HCT116 (cell line): Measurements from ENCODE around the gene FMNL1. TPM values are rescaled to one million over a fixed set of nuclear protein-coding genes. Genes with fewer than 3 reads are reported as not detected.

Source experiments
- ATAC-seq: fragments of 200-7000 bp; cut with Tn5 transposase; 2 replicates; pipeline ENCODE4 v1.9.1; 2020; ENCODE audit warnings: mild to moderate bottlenecking, moderate library complexity
- BruUV-seq: library from RNA; stranded (reverse); fragments of 400-500 nt; replicated peaks from 2 replicates; lab custom pipeline; 2021; lab: Mats Ljungman, UMichigan
- CTCF ChIA-PET: fragments of 300-600 bp; sonication (Branson Sonifier 250); formaldehyde crosslinking; loops from one replicate; lab custom pipeline; 2021; ENCODE audit warnings: antibody characterized with exemption; lab: Charles Lee
- POLR2A ChIA-PET: fragments of 300-600, 350-600 bp; sonication (Branson Sonifier 250); formaldehyde crosslinking; loops from one replicate; lab custom pipeline; 2021; ENCODE audit warnings: antibody characterized with exemption; lab: Charles Lee
- RAD21 ChIA-PET, 2 experiments: fragments of 300-600 bp; sonication (Branson Sonifier 250); formaldehyde crosslinking; loops; one replicate each; lab custom pipeline; 2023; ENCODE audit warnings: low total read pairs in 2 of 2; ENCODE audit not compliant: uncharacterized antibody in 2 of 2, unreplicated experiment in 2 of 2, low non-redundant PET in 1 of 2; lab: Charles Lee
- DNase-seq: peaks from one replicate; pipeline ENCODE4 v3.0.0-alpha.2; 2010; ENCODE audit warnings: low read depth, low spot score
- H2AFZ ChIP-seq: fragments of 200-600 bp; shearing (Covaris generic), sonication (generic); 2 replicates; pipeline ENCODE4 v1.6.1; 2017; ENCODE audit warnings: low read depth, mixed run types, mixed read lengths, antibody characterized with exemption, low read length; ENCODE audit not compliant: poor library complexity, severe bottlenecking
- H3K27ac ChIP-seq: 2 replicates; pipeline ENCODE4 v1.5.1; 2012; ENCODE audit warnings: low read depth, low read length
- H3K27me3 ChIP-seq: fragments of 200-600 bp; sonication (generic); 2 replicates; pipeline ENCODE4 v1.6.1; 2016; ENCODE audit warnings: mixed run types, low read length, mixed read lengths; ENCODE audit not compliant: insufficient read depth
- H3K36me3 ChIP-seq, 2 experiments: fragments of 200-500 bp in 1 of 2; fragments of 200-600 bp in 1 of 2; sonication (Bioruptor generic) in 1 of 2; sonication (generic) in 1 of 2; 2 replicates each; pipeline versions ENCODE4 v1.5.1 to v1.6.1; 2014 to 2016; ENCODE audit warnings: low read length in 2 of 2, inconsistent platforms in 1 of 2, mixed read lengths in 1 of 2, mixed run types in 1 of 2; ENCODE audit not compliant: insufficient read depth in 2 of 2, control insufficient read depth in 1 of 2
- H3K4me1 ChIP-seq, 2 experiments: fragments of 200-600 bp in 1 of 2; sonication (generic) in 1 of 2; 2 replicates each; pipeline versions ENCODE4 v1.5.1 to v1.6.1; 2012 to 2017; ENCODE audit warnings: low read length in 2 of 2, inconsistent platforms in 1 of 2, mild to moderate bottlenecking in 1 of 2, mixed read lengths in 1 of 2, mixed run types in 1 of 2, moderate library complexity in 1 of 2; ENCODE audit not compliant: insufficient read depth in 2 of 2, control insufficient read depth in 1 of 2
- H3K4me2 ChIP-seq: fragments of 200-600 bp; sonication (generic); 2 replicates; pipeline ENCODE4 v1.6.1; 2017; ENCODE audit warnings: mixed run types, low read length, mixed read lengths
- H3K4me3 ChIP-seq, 2 experiments: fragments of 200-600 bp in 1 of 2; sonication (generic) in 1 of 2; replicated peaks in 1 of 2; 2 replicates each; pipeline ENCODE4 v1.5.1; 2011 to 2016; ENCODE audit warnings: low read length in 2 of 2, control low read depth in 1 of 2, low read depth in 1 of 2, mild to moderate bottlenecking in 1 of 2, mixed read lengths in 1 of 2, mixed run types in 1 of 2
- H3K79me2 ChIP-seq: fragments of 200-600 bp; sonication (generic); 2 replicates; pipeline ENCODE4 v1.6.1; 2017; ENCODE audit warnings: mild to moderate bottlenecking, mixed run types, low read length, moderate library complexity, mixed read lengths; ENCODE audit not compliant: insufficient read depth
- H3K9ac ChIP-seq: fragments of 200-600 bp; sonication (generic); 2 replicates; pipeline ENCODE4 v1.6.1; 2016; ENCODE audit warnings: low read length, mixed read lengths
- H3K9me2 ChIP-seq: fragments of 200-600 bp; sonication (generic), shearing (Covaris generic); 2 replicates; pipeline ENCODE4 v1.6.1; 2017; ENCODE audit warnings: mixed run types, mild to moderate bottlenecking, moderate library complexity; ENCODE audit not compliant: insufficient read depth
- H3K9me3 ChIP-seq, 2 experiments: fragments of 200-500 bp in 1 of 2; fragments of 200-600 bp in 1 of 2; sonication (Bioruptor generic) in 1 of 2; sonication (generic) in 1 of 2; 2 replicates each; pipeline ENCODE4 v1.6.1; 2014 to 2017; ENCODE audit warnings: low read length in 2 of 2, mixed read lengths in 2 of 2, inconsistent platforms in 1 of 2, low read depth in 1 of 2, mild to moderate bottlenecking in 1 of 2, mixed run types in 1 of 2, moderate library complexity in 1 of 2; ENCODE audit not compliant: control insufficient read depth in 1 of 2, insufficient read depth in 1 of 2
- H4K20me1 ChIP-seq: fragments of 200-600 bp; sonication (generic), shearing (Covaris generic); 2 replicates; pipeline ENCODE4 v1.6.1; 2017; ENCODE audit warnings: mixed run types, mild to moderate bottlenecking, moderate library complexity; ENCODE audit not compliant: insufficient read depth
- CEBPB ChIP-seq: IDR thresholded peaks from 2 replicates; pipeline ENCODE4 v1.6.1; 2012; ENCODE audit warnings: low read depth
- EGR1 ChIP-seq: IDR thresholded peaks from 2 replicates; pipeline ENCODE4 v1.6.1; 2012; ENCODE audit warnings: low read depth
- EZH2 ChIP-seq: fragments of 200-600 bp; sonication (generic); IDR thresholded peaks from 2 replicates; pipeline ENCODE4 v1.6.1; 2017; ENCODE audit warnings: antibody characterized with exemption, mixed run types
- EZH2phosphoT487 ChIP-seq: fragments of 200-600 bp; IDR thresholded peaks from 2 replicates; pipeline ENCODE4 v1.6.1; 2018; ENCODE audit warnings: antibody characterized with exemption, borderline replicate concordance
- FOSL1 ChIP-seq: IDR thresholded peaks from 2 replicates; pipeline ENCODE4 v1.6.1; 2012; ENCODE audit warnings: low read depth
- RAD21 ChIP-seq: IDR thresholded peaks from 2 replicates; pipeline ENCODE4 v1.6.1; 2012; ENCODE audit warnings: low read depth, mild to moderate bottlenecking
- SIN3A ChIP-seq: IDR thresholded peaks from 2 replicates; pipeline ENCODE4 v1.6.1; 2012; ENCODE audit warnings: low read depth
- SP1 ChIP-seq: IDR thresholded peaks from 2 replicates; pipeline ENCODE4 v1.6.1; 2012; ENCODE audit warnings: low read depth
- SRF ChIP-seq: IDR thresholded peaks from 2 replicates; pipeline ENCODE4 v1.6.1; 2012; ENCODE audit warnings: low read depth
- TCF7L2 ChIP-seq: IDR thresholded peaks from 2 replicates; pipeline ENCODE4 v1.7.0; 2011; ENCODE audit warnings: borderline replicate concordance, inconsistent platforms; ENCODE audit not compliant: insufficient read depth, insufficient read length; ENCODE audit errors: extremely low read depth
- intact Hi-C: fragments of 100-400 bp; cut with micrococcal nuclease; formaldehyde crosslinking; loops from 2 replicates; pipeline ENCODE4 v1.10.0; 2022
- total RNA-seq: library from RNA; stranded (reverse); gene quantifications from one replicate; pipeline ENCODE4 v1.2.1, GENCODE V29; 2021; ENCODE audit not compliant: unreplicated experiment
- TF ChIP-seq, protein P1 (sequence below): IDR thresholded peaks from 2 replicates; pipeline ENCODE4 v1.6.1; 2012
- TF ChIP-seq, protein P2 (sequence below): IDR thresholded peaks from 2 replicates; pipeline ENCODE4 v1.6.1; 2012

FMNL1 gene
- total RNA-seq, 1 experiment from 2014 or later: 8.2 TPM

DNA sequence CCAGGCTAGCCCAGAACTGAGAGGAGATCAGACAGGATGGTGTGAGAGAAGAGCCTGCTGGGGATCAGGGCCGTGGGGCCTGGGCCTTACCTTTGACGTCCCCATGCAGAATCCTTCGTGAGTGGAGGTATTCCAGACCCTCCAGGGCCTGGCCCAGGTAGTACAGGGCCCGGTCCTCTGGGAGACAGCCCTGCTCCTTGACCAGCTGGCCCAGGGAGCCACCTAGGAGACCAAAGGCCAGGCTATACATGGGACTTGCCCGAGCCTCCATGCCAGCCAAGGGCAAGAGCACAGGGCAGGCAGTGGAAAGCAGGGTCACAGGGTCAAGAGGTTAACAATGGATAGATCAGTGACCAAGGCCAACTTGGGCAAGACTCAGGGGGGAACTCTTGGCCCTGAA is 52.3 kb downstream of the FMNL1 start:
- TF ChIP-seq, protein P1, sequence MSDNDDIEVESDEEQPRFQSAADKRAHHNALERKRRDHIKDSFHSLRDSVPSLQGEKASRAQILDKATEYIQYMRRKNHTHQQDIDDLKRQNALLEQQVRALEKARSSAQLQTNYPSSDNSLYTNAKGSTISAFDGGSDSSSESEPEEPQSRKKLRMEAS: no peak
- TF ChIP-seq EZH2phosphoT487 (no peak), RAD21 (no peak), TCF7L2 (no peak), SIN3A (no peak), EZH2 (no peak), CEBPB (no peak), EGR1 (no peak)
- Histone ChIP-seq H3K9me2 (no peaks in the 10 kb centered on the region), H2AFZ (no peak overlapping the region), H3K36me3 (peaks cover 38 to 40% of the 10 kb centered on the region in 2 experiments), H3K9me3 (no peaks in the 10 kb centered on the region), H3K4me1 (peaks cover 10 to 19% of the 10 kb centered on the region in 2 experiments), H3K79me2 (peaks cover 6% of the 10 kb centered on the region; the same call in 1 of the 2 replicates), H3K9ac (no peak overlapping the region), H3K4me3 (no peak overlapping the region), H3K4me2 (no peak overlapping the region), H3K27me3 (no peaks in the 10 kb centered on the region), H4K20me1 (no peaks in the 10 kb centered on the region; the same call in 1 of the 2 replicates), H3K27ac (no peak overlapping the region)
- no TSS peak for BruUV-seq
- intact Hi-C loops: no loop called here
- ATAC-seq (no peak), DNase-seq (no peak)
- ChIA-PET RAD21 (no interaction called here), CTCF (interaction anchor here (5.5 kb wide), 1 partner anchor 111 kb away, joined by 115 read pairs; no protein-coding TSS in a partner anchor), POLR2A (no interaction called here)

DNA sequence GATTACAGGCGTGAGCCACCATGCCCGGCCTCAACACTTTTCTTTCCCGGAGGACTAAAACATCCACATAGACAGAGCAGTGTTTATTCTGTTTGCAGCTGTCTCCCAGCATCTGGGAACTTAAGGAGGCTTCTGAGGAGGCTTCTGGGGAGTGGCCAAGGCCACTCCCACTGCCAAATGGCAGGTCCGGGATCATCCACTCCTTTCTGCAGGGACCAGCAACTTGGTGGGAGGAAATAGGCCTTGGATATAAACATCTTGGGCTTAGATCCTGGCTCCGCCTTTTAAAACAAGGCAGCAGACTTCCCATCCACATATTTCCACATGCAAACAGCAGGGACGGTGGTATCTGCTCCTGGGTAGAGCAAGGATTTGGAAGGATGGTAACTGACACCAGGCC is 54.3 kb downstream of the FMNL1 start:
- RAD21 ChIA-PET: interaction anchor here in 1 of 2 experiments (1.9 kb wide), 1 partner anchor 109 kb away, joined by 16 read pairs; no protein-coding TSS in a partner anchor
- no peak overlapping the region for H3K4me3 ChIP-seq
- no peak overlapping the region for H3K4me2 ChIP-seq
- intact Hi-C loops: loop anchor here (2.0 kb wide), 1 partner anchor 41 kb away; the partner anchor contains the start of gene MAP3K14
- no peak for ATAC-seq
- POLR2A ChIA-PET: no interaction called here
- H3K27ac ChIP-seq: no peak overlapping the region
- no peaks in the 10 kb centered on the region; the same call in 1 of the 2 replicates for H4K20me1 ChIP-seq
- H2AFZ ChIP-seq: no peak overlapping the region
- no peak for DNase-seq
- peaks cover 23 to 25% of the 10 kb centered on the region in 2 experiments for H3K36me3 ChIP-seq
- H3K9me2 ChIP-seq: no peaks in the 10 kb centered on the region
- CTCF ChIA-PET: interaction anchor here (2.2 to 5.5 kb wide), 3 partner anchors 18 to 109 kb away, joined by 10 to 115 read pairs (median 17); no protein-coding TSS in a partner anchor
- no TSS peak for BruUV-seq
- no peak for TF ChIP-seq SRF
- TF ChIP-seq, protein P1: no peak
- no peak for TF ChIP-seq FOSL1
- TF ChIP-seq, protein P2, sequence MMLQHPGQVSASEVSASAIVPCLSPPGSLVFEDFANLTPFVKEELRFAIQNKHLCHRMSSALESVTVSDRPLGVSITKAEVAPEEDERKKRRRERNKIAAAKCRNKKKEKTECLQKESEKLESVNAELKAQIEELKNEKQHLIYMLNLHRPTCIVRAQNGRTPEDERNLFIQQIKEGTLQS: no peak
- TF ChIP-seq SIN3A: no peak
- TF ChIP-seq SP1: no peak
- TF ChIP-seq EZH2: no peak
- peaks cover 17 to 36% of the 10 kb centered on the region in 2 experiments for H3K4me1 ChIP-seq
- H3K9me3 ChIP-seq: no peaks in the 10 kb centered on the region
- no peak overlapping the region for H3K9ac ChIP-seq
- no peaks in the 10 kb centered on the region for H3K27me3 ChIP-seq
- H3K79me2 ChIP-seq: peaks cover 10% of the 10 kb centered on the region
